Liver (tissue), 9 donors: ENCODE data around the gene ANKFN1. TPM values are rescaled to one million over a fixed set of nuclear protein-coding genes. Genes with fewer than 3 reads are reported as not detected.

Experiments used
- DNase-seq: peaks from one replicate; pipeline ENCODE4 v3.0.0-alpha.2; 2017; ENCODE audit warnings: low spot score
- H3K27ac ChIP-seq, 2 donors: one replicate each; pipeline ENCODE4 v1.7.0; 2013; ENCODE audit warnings: inconsistent platforms in 2 of 2, low read length in 2 of 2, control low read depth in 1 of 2, low read depth in 1 of 2, mild to moderate bottlenecking in 1 of 2
- H3K27me3 ChIP-seq, 4 donors: one replicate each; pipeline versions ENCODE4 v1.6.1 to v1.7.0; 2013; ENCODE audit warnings: low read length in 3 of 4, inconsistent platforms in 1 of 4, mild to moderate bottlenecking in 1 of 4, moderate library complexity in 1 of 4; ENCODE audit not compliant: control insufficient read depth in 4 of 4, insufficient read depth in 4 of 4
- H3K36me3 ChIP-seq, 4 donors: one replicate each; pipeline versions ENCODE4 v1.6.1 to v1.7.0; 2013; ENCODE audit warnings: low read length in 3 of 4, mild to moderate bottlenecking in 3 of 4, low read depth in 1 of 4, moderate library complexity in 1 of 4; ENCODE audit not compliant: control insufficient read depth in 4 of 4, insufficient read depth in 3 of 4
- H3K4me1 ChIP-seq, 4 donors: one replicate each; pipeline versions ENCODE4 v1.6.1 to v1.7.0; 2013; ENCODE audit warnings: low read length in 3 of 4, mild to moderate bottlenecking in 3 of 4, moderate library complexity in 1 of 4; ENCODE audit not compliant: control insufficient read depth in 4 of 4, insufficient read depth in 4 of 4
- H3K4me3 ChIP-seq, 3 donors: one replicate each; pipeline versions ENCODE4 v1.6.1 to v1.7.0; 2013; ENCODE audit warnings: low read length in 3 of 3, control low read depth in 1 of 3, low read depth in 1 of 3, mild to moderate bottlenecking in 1 of 3
- H3K9ac ChIP-seq, 2 donors: one replicate each; pipeline ENCODE4 v1.7.0; 2013; ENCODE audit warnings: low read length in 2 of 2, mild to moderate bottlenecking in 2 of 2, moderate library complexity in 2 of 2, control low read depth in 1 of 2, low read depth in 1 of 2
- H3K9me3 ChIP-seq, 4 donors: one replicate each; pipeline versions ENCODE4 v1.6.1 to v1.7.0; 2013; ENCODE audit warnings: low read length in 3 of 4; ENCODE audit not compliant: control insufficient read depth in 4 of 4
- ATF3 ChIP-seq: IDR thresholded peaks from 2 replicates; pipeline ENCODE4 v1.6.1; 2016; ENCODE audit warnings: antibody characterized with exemption
- EGR1 ChIP-seq, 2 donors: IDR thresholded peaks; 2 replicates each; pipeline ENCODE4 v1.6.1; 2016 to 2018; ENCODE audit warnings: antibody characterized with exemption in 2 of 2, low read depth in 2 of 2
- FOXA1 ChIP-seq: IDR thresholded peaks from 2 replicates; pipeline ENCODE4 v1.6.1; 2016; ENCODE audit warnings: antibody characterized with exemption
- GABPA ChIP-seq, 2 donors: IDR thresholded peaks in 1 of 2; conservative IDR thresholded peaks in 1 of 2; 2 replicates each; pipeline ENCODE4 v1.6.1; 2016; ENCODE audit warnings: antibody characterized with exemption in 2 of 2, mild to moderate bottlenecking in 1 of 2, moderate library complexity in 1 of 2
- HNF4G ChIP-seq: IDR thresholded peaks from 2 replicates; pipeline ENCODE4 v1.6.1; 2016; ENCODE audit warnings: antibody characterized with exemption
- NR2F2 ChIP-seq: IDR thresholded peaks from 2 replicates; pipeline ENCODE4 v1.6.1; 2016; ENCODE audit warnings: antibody characterized with exemption
- RAD21 ChIP-seq, 2 donors: IDR thresholded peaks; 2 replicates each; pipeline ENCODE4 v1.6.1; 2016; ENCODE audit warnings: antibody characterized with exemption in 2 of 2, mild to moderate bottlenecking in 2 of 2
- REST ChIP-seq: IDR thresholded peaks from 2 replicates; pipeline ENCODE4 v1.6.1; 2016; ENCODE audit warnings: antibody characterized with exemption, mild to moderate bottlenecking
- RXRA ChIP-seq, 2 donors: IDR thresholded peaks; 2 replicates each; pipeline ENCODE4 v1.6.1; 2017 to 2018; ENCODE audit warnings: antibody characterized with exemption in 2 of 2, mild to moderate bottlenecking in 1 of 2
- TAF1 ChIP-seq: conservative IDR thresholded peaks from 2 replicates; pipeline ENCODE4 v1.6.1; 2016; ENCODE audit warnings: antibody characterized with exemption, mild to moderate bottlenecking
- YY1 ChIP-seq: IDR thresholded peaks from 2 replicates; pipeline ENCODE4 v1.6.1; 2016; ENCODE audit warnings: antibody characterized with exemption, mild to moderate bottlenecking
- WGBS: extraction: QIAGEN DNeasy Blood & Tissue Kit; methylation state at CpG from one replicate; pipeline ENCODE4 v1.1.7; 2013; 5-methylcytosine and 5-hydroxymethylcytosine counted together
- polyA plus RNA-seq, 2 donors: library from polyadenylated mRNA; stranded (reverse) in 1 of 2; unstranded in 1 of 2; fragments of 200-250 nt in 1 of 2; fragments of >200 nt in 1 of 2; fragmentation: Nextera tagmentation in 1 of 2; extraction: Ambion mirVana in 1 of 2; gene quantifications; one replicate each; pipeline versions ENCODE4 v1.2.1 to v1.2.3, GENCODE V29; 2013 to 2015
- total RNA-seq, 2 donors: library from RNA; depleted of rRNA; stranded (reverse); fragments of >200 nt; gene quantifications; one replicate each; pipeline ENCODE4 v1.2.3, GENCODE V29; 2014
- TF ChIP-seq, protein P1 (sequence below): fragments of 150-350 bp; IDR thresholded peaks from 2 replicates; pipeline ENCODE4 v1.5.1; 2017; ENCODE audit warnings: improper control_type of control experiment, low read depth, low read length; ENCODE audit not compliant: missing input control
- donor health status: healthy.
- donor health status: healthy.
- donor health status: healthy.
- donor health status: healthy.
- donor health status: healthy.

Gene ANKFN1
- total and polyA plus RNA-seq, 4 donors, result not detected

GRCh38 chr17:56160422-56160821, 7.1 kb downstream of the ANKFN1 start:
- H3K27ac ChIP-seq, result no peak overlapping the region
- no peaks in the 10 kb centered on the region for H3K36me3 ChIP-seq
- no peaks in the 10 kb centered on the region for H3K4me1 ChIP-seq
- H3K9me3 ChIP-seq, result no peaks in the 10 kb centered on the region
- 72% methylated on average over 3 of the region's 3 CpGs for WGBS
- H3K4me3 ChIP-seq, result no peak overlapping the region
- DNase-seq, result no peak
- TF ChIP-seq RAD21 (IDR thresholded peaks at IDR 0.05) (no peak), GABPA (IDR thresholded peaks at IDR 0.05 in 1 of 2, conservative IDR thresholded peaks at IDR 0.05 in 1 of 2) (no peak), EGR1 (IDR thresholded peaks at IDR 0.05; ENCODE audit: low read depth in 2 of 2) (no peak), REST (no peak), NR2F2 (no peak)
- H3K9ac ChIP-seq, result no peak overlapping the region
- no peaks in the 10 kb centered on the region for H3K27me3 ChIP-seq

GRCh38 chr17:56165072-56165641, 11.9 kb downstream of the ANKFN1 start:
- Histone ChIP-seq H3K27ac (no peak overlapping the region), H3K9ac (no peak overlapping the region), H3K4me1 (no peaks in the 10 kb centered on the region), H3K9me3 (no peaks in the 10 kb centered on the region), H3K36me3 (no peaks in the 10 kb centered on the region), H3K4me3 (no peak overlapping the region), H3K27me3 (no peaks in the 10 kb centered on the region)
- no peak for DNase-seq
- WGBS, result 87% methylated on average over 8 of the region's 8 CpGs
- TF ChIP-seq RXRA (IDR thresholded peaks at IDR 0.05) (no peak), NR2F2 (no peak), HNF4G (no peak), GABPA (IDR thresholded peaks at IDR 0.05 in 1 of 2, conservative IDR thresholded peaks at IDR 0.05 in 1 of 2) (no peak), YY1 (no peak), FOXA1 (no peak), ATF3 (no peak), RAD21 (IDR thresholded peaks at IDR 0.05) (no peak), TAF1 (no peak), EGR1 (IDR thresholded peaks at IDR 0.05; ENCODE audit: low read depth in 2 of 2) (no peak)
- TF ChIP-seq, protein P1, sequence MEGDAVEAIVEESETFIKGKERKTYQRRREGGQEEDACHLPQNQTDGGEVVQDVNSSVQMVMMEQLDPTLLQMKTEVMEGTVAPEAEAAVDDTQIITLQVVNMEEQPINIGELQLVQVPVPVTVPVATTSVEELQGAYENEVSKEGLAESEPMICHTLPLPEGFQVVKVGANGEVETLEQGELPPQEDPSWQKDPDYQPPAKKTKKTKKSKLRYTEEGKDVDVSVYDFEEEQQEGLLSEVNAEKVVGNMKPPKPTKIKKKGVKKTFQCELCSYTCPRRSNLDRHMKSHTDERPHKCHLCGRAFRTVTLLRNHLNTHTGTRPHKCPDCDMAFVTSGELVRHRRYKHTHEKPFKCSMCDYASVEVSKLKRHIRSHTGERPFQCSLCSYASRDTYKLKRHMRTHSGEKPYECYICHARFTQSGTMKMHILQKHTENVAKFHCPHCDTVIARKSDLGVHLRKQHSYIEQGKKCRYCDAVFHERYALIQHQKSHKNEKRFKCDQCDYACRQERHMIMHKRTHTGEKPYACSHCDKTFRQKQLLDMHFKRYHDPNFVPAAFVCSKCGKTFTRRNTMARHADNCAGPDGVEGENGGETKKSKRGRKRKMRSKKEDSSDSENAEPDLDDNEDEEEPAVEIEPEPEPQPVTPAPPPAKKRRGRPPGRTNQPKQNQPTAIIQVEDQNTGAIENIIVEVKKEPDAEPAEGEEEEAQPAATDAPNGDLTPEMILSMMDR, result no peak

DNA sequence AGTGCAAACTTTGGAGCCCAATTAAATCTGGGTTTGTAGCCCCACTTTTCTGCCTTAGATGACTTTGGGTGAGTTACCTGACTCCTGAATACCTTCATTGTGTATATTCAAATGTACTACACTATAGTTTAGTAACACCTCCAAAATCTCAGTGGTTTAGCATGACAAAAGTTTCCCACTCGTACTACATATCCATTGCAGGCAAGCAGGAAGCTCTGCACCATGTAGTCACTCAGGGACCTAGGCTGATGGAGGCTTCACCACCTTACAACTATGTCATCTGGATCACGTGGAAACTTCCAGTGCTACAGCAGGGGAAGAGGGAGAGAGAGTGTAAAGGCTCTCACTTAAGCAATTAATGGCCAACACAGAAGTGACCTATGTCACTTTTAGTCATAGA, 14.2 kb downstream of the ANKFN1 start:
- Histone ChIP-seq H3K4me3 (no peak overlapping the region), H3K36me3 (no peaks in the 10 kb centered on the region), H3K9me3 (no peaks in the 10 kb centered on the region), H3K4me1 (no peaks in the 10 kb centered on the region), H3K27ac (no peak overlapping the region), H3K27me3 (no peaks in the 10 kb centered on the region), H3K9ac (no peak overlapping the region)
- no peak for DNase-seq
- 78% methylated on average over 2 of the region's 2 CpGs for WGBS
- TF ChIP-seq NR2F2, result no peak
